ENCODE results near the gene CPM. TPM values are rescaled to one million over a fixed set of nuclear protein-coding genes. Genes with fewer than 3 reads are reported as not detected.
"Not testable (repeated sequence)": the region's sequence is repeated elsewhere in the genome, so short reads cannot be mapped to it uniquely, and the experiment has no call there.

The CPM gene
- polyA plus RNA-seq, 1 experiment = 5.4 TPM

GRCh38 chr12:68866950-68867349 lies 66.0 kb downstream of the CPM start:
- no peak for TF ChIP-seq CTCF (IDR thresholded peaks at IDR 0.05; ENCODE audit: low read depth, low read length)
- CTCF ChIA-PET = interaction anchor here (0.5 to 6.9 kb wide), 3 partner anchors 64 to 289 kb away, joined by 4 to 48 read pairs (median 33); no protein-coding TSS in a partner anchor
- no peaks in the 10 kb centered on the region for H3K27me3 ChIP-seq (ENCODE audit: control insufficient read depth, insufficient read depth, low read length)
- POLR2A ChIA-PET = no interaction called here
- no peak overlapping the region for H3K27ac ChIP-seq (ENCODE audit: low read depth, low read length)
- no peak for DNase-seq (ENCODE audit: low read depth, low spot score)
- no peaks in the 10 kb centered on the region for H3K9me3 ChIP-seq (ENCODE audit: control insufficient read depth, insufficient read depth, low read length)
- H3K4me3 ChIP-seq (ENCODE audit: low read depth, low read length) = no peak overlapping the region

- ChIA-PET CTCF (interaction anchor here (1.1 to 2.4 kb wide), 2 partner anchors 204 to 291 kb away, joined by 3 to 16 read pairs; no protein-coding TSS in a partner anchor), POLR2A (no interaction called here)
- Histone ChIP-seq H3K4me3 (ENCODE audit: low read depth, low read length) (no peak overlapping the region), H3K27me3 (ENCODE audit: control insufficient read depth, insufficient read depth, low read length) (no peaks in the 10 kb centered on the region), H3K9me3 (ENCODE audit: control insufficient read depth, insufficient read depth, low read length) (no peaks in the 10 kb centered on the region), H3K27ac (ENCODE audit: low read depth, low read length) (no peak overlapping the region)
- no peak for TF ChIP-seq CTCF (IDR thresholded peaks at IDR 0.05; ENCODE audit: low read depth, low read length)
- no peak for DNase-seq (ENCODE audit: low read depth, low spot score)
Observed at GRCh38 chr12:68865399-68866164, 67.4 kb downstream of the CPM start.

- POLR2A ChIA-PET = no interaction called here
- Histone ChIP-seq H3K27ac (ENCODE audit: low read depth, low read length) (no peak overlapping the region), H3K27me3 (ENCODE audit: control insufficient read depth, insufficient read depth, low read length) (no peaks in the 10 kb centered on the region)
Observed at GRCh38 chr12:68864604-68865003, 68.4 kb downstream of the CPM start.

GRCh38 chr12:68863886-68864454 lies 69.0 kb downstream of the CPM start:
- H3K4me3 ChIP-seq (ENCODE audit: low read depth, low read length); H3K27me3 ChIP-seq (ENCODE audit: control insufficient read depth, insufficient read depth, low read length); H3K27ac ChIP-seq (ENCODE audit: low read depth, low read length); POLR2A ChIA-PET; H3K9me3 ChIP-seq (ENCODE audit: control insufficient read depth, insufficient read depth, low read length): not testable (repeated sequence)
- DNase-seq (ENCODE audit: low read depth, low spot score) = peak; percentile 15
- CTCF ChIA-PET = interaction anchor here (0.7 to 2.4 kb wide), 2 partner anchors 206 to 293 kb away, joined by 4 to 16 read pairs; no protein-coding TSS in a partner anchor
- TF ChIP-seq CTCF (IDR thresholded peaks at IDR 0.05; ENCODE audit: low read depth, low read length) = peak; percentile 62

More at GRCh38 chr12:68864604-68865003, 68.4 kb downstream of the CPM start:
- CTCF ChIA-PET = interaction anchor here (0.6 to 2.4 kb wide), 3 partner anchors 205 to 691 kb away, joined by 3 to 16 read pairs (median 4); no protein-coding TSS in a partner anchor
- no peak overlapping the region for H3K4me3 ChIP-seq (ENCODE audit: low read depth, low read length)
- no peaks in the 10 kb centered on the region for H3K9me3 ChIP-seq (ENCODE audit: control insufficient read depth, insufficient read depth, low read length)
- no peak for DNase-seq (ENCODE audit: low read depth, low spot score)
- no peak for TF ChIP-seq CTCF (IDR thresholded peaks at IDR 0.05; ENCODE audit: low read depth, low read length)
